HG03460 (cell line): ENCODE measurements around the gene SPDYE3.
"Not testable (repeated sequence)": the region's sequence is repeated elsewhere in the genome, so short reads cannot be mapped to it uniquely, and the experiment has no call there.

Experiments used
- ATAC-seq: cut with Tn5 transposase; IDR thresholded peaks from one replicate; pipeline ENCODE4 v1.9.1; 2021; ENCODE audit not compliant: unreplicated experiment

Gene SPDYE3

GRCh38 chr7:100348805-100349204, 41.3 kb downstream of the SPDYE3 start:
- no peak for ATAC-seq

DNA sequence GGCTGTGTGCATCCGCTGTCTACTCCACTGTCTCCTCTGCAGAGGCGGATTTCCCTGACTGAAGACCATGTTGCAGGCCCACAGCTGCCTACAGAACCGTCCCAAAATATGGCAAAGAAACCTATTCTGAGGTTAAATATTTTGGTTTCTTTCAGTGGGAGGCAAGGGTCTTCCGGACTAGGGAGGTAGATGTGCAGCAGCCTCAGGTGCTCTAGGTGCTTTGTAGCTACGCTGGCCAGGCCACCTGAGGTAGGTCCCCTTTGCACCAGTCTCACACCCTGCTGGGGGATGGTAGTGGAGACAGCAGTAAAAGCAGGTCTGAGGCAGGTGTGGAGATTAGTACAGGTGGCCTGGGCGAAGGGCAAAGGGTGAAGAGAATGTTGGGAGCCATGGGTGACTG, 42.3 kb downstream of the SPDYE3 start:
- no peak for ATAC-seq

GRCh38 chr7:100351657-100352058, 44.2 kb downstream of the SPDYE3 start:
- ATAC-seq, result no peak

DNA sequence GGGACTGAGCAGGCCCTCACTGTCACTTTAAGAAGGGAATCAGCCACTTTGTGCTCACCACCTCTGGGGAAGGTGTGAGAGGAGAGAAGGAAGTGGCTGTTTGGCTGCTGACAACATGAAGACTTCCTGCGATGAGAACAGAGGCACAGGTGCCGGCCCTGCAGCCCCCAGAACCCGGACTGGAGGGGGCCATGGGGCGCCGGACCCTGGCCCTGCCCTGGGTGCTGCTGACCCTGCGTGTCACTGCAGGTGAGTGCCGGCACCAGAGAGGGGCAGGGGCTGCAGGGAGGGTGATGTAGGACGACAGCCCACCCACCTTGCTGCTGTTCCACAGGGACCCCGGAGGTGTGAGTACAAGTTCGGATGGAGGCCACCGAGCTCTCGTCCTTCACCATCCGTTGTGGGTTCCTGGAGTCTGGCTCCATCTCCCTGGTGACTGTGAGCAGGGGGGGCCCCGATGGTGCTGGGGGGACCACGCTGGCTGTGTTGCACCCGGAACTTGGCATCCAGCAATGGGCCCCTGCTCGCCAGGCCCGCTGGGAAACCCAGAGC, 44.8 kb downstream of the SPDYE3 start:
- ATAC-seq, result not testable (repeated sequence)

- no peak for ATAC-seq
Observed at GRCh38 chr7:100352984-100353684, 45.6 kb downstream of the SPDYE3 start.

DNA sequence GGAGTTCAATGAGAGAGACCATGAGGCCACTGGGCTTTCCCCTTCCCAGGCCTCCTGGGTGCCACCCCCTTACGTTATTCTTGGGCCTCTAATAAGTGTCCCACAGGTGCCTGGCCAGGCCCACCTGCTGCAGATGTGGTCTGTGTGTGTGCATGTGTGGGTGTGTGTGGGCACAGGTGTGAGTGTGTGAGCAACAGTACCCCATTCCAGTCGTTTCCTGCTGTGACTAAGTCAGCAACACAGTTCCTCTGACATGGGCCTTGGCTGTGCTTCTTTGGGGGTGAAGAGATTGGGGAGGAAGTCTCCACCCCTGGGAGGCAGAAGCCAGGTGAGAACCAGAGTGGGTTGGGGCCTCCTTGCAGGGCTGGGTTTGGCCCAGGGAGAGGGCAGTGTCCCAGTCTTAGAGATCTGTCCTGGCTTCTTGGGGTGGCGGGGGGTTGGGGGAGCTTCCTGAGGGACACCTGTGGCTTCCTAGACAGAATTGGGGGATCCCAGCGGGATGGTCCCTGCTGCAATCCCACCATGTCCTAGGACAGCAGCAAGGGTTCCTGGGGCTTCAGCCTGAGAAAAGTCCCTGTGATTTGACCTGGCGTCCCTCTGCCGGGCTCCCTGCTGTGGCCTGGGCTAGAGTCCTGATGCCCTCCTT, 46.3 kb downstream of the SPDYE3 start:
- no peak for ATAC-seq

DNA sequence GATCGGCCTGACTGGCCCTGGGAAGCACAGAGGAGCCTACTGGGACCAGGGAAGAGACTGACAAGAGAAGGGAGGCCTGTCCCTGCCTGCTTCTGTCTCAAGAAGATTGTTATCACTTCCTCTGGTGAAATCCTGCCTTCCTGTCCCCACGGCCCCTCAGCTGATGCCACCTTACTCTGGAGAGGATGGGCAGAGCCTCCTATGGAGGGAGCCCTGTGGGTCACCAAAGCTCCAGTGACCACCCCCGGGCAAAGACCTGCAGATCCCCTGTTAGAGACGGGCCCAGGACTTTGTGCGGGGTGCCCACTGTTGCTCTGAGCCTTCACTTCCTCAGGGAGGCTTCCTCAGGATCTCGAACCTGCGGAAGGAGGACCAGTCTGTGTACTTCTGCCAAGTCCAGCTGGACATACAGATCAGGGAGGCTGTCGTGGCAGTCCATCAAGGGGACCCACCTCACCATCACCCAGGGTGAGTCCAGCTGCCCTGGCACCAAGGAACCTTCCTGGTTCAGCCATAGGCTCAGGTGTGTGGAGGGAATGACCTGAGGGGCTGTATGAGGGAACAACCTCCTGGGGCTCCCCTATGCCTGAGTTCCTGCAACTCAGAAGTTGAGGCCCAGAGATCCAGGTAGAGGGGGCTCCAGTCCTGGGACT, 49.0 kb downstream of the SPDYE3 start:
- ATAC-seq, result no peak

GRCh38 chr7:100357131-100357561, 49.6 kb downstream of the SPDYE3 start:
- ATAC-seq, result no peak

DNA sequence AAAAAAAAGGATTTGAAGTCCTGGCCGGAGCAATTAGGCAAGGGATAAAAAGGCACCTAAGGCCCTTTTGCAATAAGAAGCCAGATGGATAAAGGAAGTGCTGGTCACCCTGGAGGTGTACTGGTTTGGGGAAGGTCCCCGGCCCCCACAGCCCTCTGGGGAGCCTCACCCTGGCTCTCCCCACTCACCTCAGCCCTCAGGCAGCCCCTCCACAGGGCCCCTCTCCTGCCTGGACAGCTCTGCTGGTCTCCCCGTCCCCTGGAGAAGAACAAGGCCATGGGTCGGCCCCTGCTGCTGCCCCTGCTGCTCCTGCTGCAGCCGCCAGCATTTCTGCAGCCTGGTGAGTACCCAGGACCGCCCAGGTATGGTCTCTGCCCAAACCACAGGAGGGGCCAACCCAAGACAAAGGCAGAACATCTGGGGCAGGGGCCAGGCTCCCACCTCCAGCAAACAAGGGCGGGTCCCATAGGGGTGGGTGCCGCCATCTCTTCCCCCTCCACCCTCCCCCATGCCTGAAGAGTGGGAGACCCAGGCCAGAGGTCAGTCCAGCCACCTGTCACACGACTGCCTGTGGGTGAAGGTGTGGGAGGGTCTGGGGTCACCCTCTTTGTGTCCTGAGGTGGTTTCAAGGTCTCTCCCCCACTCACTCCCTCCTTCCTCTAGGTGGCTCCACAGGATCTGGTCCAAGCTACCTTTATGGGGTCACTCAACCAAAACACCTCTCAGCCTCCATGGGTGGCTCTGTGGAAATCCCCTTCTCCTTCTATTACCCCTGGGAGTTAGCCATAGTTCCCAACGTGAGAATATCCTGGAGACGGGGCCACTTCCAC, 50.7 kb downstream of the SPDYE3 start, which contains the start of gene PILRB:
Gene PILRB, plus strand, starts transcription at position 91 of the 830 bp plus-strand sequence. Its CDS starts 186 bp downstream, at position 277.
- ATAC-seq, result no peak

- ATAC-seq, result no peak
Observed at GRCh38 chr7:100358857-100359212, 51.3 kb downstream of the SPDYE3 start.

- ATAC-seq, result no peak
Observed at GRCh38 chr7:100360135-100360854, 52.8 kb downstream of the SPDYE3 start.

DNA sequence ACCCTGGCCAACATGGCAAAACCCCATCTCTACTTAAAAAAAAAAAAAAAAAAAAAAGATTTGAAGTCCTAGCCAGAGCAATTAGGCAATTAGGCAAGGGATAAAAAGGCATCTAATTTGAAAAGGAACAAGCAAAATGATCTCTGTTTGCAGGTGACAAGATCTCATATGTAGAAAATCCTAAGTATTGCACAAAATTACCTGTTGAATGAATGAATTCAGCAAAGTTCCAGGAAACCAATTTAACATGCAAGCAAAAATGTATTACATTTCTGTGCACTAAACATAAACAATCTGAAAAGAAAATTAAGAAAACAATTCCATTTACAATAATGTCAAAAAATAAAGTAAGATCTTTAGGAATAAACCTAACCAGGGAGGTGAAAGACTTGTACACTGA, 55.6 kb downstream of the SPDYE3 start:
- no peak for ATAC-seq

GRCh38 chr7:100363797-100364196, 56.3 kb downstream of the SPDYE3 start:
- not testable (repeated sequence) for ATAC-seq

DNA sequence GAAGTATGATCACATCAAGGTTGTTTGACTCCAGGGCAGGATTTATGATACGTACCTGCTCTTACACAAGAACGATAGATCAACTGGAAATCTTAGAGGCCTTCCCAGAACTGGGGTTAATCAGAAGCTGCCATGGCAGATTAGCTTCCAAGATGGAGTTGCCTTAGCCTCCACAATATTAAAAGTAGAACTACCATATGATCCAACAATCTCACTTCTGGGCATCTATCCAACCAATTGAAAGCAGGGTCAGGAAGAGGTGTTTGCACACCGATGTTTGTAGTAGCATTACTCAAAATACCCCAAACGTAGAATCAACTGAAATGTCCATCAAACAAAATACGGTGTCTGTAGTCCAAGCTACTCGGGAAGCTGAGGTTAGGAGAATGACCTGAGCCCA, 57.0 kb downstream of the SPDYE3 start:
- no peak for ATAC-seq

GRCh38 chr7:100365998-100366367, 58.5 kb downstream of the SPDYE3 start:
- ATAC-seq, result not testable (repeated sequence)

GRCh38 chr7:100366411-100367250, 59.1 kb downstream of the SPDYE3 start:
- ATAC-seq, result no peak

- ATAC-seq, result no peak
Observed at GRCh38 chr7:100367251-100367620, 59.7 kb downstream of the SPDYE3 start.

- ATAC-seq, result no peak
Observed at GRCh38 chr7:100367676-100368613, 60.4 kb downstream of the SPDYE3 start.
